A549 (cell line): ENCODE measurements around the gene NACC2.

Experiments
- CTCF ChIP-seq: fragments of >200 bp; sonication (Bioruptor Twin); formaldehyde crosslinking; IDR thresholded peaks from 3 replicates; pipeline ENCODE4 v1.5.1; 2016
- ESRRA ChIP-seq: fragments of 150-350 bp; IDR thresholded peaks from 2 replicates; pipeline ENCODE4 v1.6.1; 2014; ENCODE audit warnings: mild to moderate bottlenecking, low read length, borderline replicate concordance
- FOXS1 ChIP-seq: fragments of 250-450 bp; sonication (Bioruptor Pico); IDR thresholded peaks from 2 replicates; pipeline ENCODE4 v1.5.0; 2020; ENCODE audit warnings: mild to moderate bottlenecking, moderate library complexity
- KDM5A ChIP-seq: fragments of 200-600 bp; sonication (generic); IDR thresholded peaks from 2 replicates; pipeline ENCODE4 v1.6.1; 2016; ENCODE audit warnings: antibody characterized with exemption, mild to moderate bottlenecking
- POLR2A ChIP-seq: IDR thresholded peaks from 2 replicates; pipeline ENCODE4 v1.6.1; 2012; ENCODE audit warnings: mild to moderate bottlenecking, low read length
- SMC3 ChIP-seq: fragments of >200 bp; sonication (Bioruptor Twin); formaldehyde crosslinking; IDR thresholded peaks from 3 replicates; pipeline ENCODE4 v1.6.1; 2018; ENCODE audit warnings: inconsistent platforms
- SREBF2 ChIP-seq: fragments of 450-650 bp; IDR thresholded peaks from 2 replicates; pipeline ENCODE4 v1.6.1; 2014; ENCODE audit warnings: mild to moderate bottlenecking, moderate library complexity

GRCh38 chr9:136092353-136092650 lies 2.8 kb downstream of the NACC2 start:
- no peak for TF ChIP-seq CTCF
- no peak for TF ChIP-seq POLR2A
- no peak for TF ChIP-seq SMC3
- no peak for TF ChIP-seq KDM5A
- TF ChIP-seq FOXS1 = no peak
- TF ChIP-seq SREBF2 = no peak
- TF ChIP-seq ESRRA = no peak
